Hindlimb muscle (tissue), 1 donor: ENCODE data around the gene OBSCN. TPM values are rescaled to one million over a fixed set of nuclear protein-coding genes. Genes with fewer than 3 reads are reported as not detected.

ENCODE experiments used
- DNase-seq: peaks from one replicate; pipeline ENCODE4 v3.0.0-alpha.2; 2013
- polyA plus RNA-seq: library from polyadenylated mRNA; unstranded; fragments of 120-200 nt; gene quantifications from one replicate; pipeline ENCODE4 v1.2.1, GENCODE V29; 2013; ENCODE audit not compliant: insufficient read length

Gene OBSCN, protein sequence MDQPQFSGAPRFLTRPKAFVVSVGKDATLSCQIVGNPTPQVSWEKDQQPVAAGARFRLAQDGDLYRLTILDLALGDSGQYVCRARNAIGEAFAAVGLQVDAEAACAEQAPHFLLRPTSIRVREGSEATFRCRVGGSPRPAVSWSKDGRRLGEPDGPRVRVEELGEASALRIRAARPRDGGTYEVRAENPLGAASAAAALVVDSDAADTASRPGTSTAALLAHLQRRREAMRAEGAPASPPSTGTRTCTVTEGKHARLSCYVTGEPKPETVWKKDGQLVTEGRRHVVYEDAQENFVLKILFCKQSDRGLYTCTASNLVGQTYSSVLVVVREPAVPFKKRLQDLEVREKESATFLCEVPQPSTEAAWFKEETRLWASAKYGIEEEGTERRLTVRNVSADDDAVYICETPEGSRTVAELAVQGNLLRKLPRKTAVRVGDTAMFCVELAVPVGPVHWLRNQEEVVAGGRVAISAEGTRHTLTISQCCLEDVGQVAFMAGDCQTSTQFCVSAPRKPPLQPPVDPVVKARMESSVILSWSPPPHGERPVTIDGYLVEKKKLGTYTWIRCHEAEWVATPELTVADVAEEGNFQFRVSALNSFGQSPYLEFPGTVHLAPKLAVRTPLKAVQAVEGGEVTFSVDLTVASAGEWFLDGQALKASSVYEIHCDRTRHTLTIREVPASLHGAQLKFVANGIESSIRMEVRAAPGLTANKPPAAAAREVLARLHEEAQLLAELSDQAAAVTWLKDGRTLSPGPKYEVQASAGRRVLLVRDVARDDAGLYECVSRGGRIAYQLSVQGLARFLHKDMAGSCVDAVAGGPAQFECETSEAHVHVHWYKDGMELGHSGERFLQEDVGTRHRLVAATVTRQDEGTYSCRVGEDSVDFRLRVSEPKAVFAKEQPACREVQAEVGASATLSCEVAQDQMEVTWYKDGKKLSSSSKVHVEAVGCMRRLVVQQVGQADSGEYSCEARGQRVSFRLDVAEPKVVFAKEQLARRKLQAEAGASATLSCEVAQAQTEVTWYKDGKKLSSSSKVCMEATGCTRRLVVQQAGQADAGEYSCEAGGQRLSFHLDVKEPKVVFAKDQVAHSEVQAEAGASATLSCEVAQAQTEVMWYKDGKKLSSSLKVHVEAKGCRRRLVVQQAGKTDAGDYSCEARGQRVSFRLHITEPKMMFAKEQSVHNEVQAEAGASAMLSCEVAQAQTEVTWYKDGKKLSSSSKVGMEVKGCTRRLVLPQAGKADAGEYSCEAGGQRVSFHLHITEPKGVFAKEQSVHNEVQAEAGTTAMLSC (N-terminal part only)
- polyA plus RNA-seq = 556 TPM

DNA sequence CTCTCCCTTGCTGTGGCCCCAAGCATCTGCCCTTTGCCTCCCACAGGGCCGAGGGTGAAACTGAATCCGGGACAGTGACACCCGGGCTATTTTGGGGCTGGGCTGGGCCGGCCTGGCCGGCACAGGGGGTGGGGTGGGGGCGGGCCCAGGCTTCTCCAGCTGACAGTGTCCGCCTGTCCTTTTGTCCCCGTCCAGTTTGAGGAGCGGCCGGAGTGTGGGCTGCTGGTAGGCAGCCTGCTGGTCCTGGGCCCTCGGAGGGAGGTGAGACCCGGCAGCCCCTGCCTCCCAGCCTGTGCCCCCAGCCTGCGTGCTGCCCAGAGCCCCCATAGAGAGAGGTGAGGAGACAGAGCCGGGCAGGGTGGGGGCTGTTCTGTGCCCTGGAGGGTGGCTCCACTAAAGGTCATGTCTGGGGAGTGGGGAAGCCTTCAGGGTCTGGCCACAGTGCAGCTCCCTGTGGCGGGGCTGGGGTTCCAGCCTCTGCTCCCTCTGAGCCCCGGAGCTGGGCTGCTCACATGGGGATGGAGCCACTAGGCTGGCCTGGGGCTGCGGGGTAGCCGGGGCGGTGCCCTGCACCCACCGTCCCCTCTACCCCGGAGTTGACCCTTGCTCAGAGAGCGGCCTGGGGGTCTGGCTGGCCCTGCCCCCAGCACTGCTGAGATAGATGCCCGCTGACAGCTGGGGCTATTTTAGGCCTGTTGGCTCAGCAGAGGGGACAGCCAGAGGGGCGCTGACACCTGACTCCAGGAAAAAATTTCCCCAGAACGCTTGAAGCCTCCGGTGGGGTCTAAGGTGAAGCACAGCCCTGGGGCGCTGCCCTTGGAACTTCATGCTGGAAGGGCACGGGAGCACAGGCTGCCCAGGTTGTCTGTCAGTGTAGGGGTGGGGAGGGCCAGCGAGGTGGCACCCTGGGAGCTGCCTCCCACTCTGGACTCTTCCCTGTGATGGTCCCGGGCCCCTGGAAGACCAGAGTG, at the start of gene OBSCN:
Gene OBSCN, plus strand, starts transcription at position 194 of the 971 bp plus-strand sequence. CDS start 3,740 bp downstream, outside the sequence.
- no peak for DNase-seq

DNA sequence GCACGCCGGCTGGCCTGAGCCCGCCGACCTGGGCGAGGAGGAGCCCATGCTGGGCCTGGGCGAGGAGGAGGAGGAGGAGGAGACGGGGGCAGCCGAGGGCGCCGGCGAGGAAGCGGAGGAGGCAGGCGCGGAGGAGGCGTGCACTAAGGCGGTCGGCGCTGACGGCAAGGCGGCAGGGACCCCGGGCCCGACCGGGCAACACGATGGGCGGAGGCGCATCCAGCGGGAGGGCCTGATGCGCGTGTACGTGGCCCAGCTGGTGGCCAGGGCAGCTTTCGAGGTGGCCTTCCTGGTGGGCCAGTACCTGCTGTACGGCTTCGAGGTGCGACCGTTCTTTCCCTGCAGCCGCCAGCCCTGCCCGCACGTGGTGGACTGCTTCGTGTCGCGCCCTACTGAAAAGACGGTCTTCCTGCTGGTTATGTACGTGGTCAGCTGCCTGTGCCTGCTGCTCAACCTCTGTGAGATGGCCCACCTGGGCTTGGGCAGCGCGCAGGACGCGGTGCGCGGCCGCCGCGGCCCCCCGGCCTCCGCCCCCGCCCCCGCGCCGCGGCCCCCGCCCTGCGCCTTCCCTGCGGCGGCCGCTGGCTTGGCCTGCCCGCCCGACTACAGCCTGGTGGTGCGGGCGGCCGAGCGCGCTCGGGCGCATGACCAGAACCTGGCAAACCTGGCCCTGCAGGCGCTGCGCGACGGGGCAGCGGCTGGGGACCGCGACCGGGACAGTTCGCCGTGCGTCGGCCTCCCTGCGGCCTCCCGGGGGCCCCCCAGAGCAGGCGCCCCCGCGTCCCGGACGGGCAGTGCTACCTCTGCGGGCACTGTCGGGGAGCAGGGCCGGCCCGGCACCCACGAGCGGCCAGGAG, 49.5 kb upstream of the OBSCN start:
- no peak for DNase-seq

GRCh38 chr1:228159008-228159665, 48.7 kb upstream of the OBSCN start:
- DNase-seq = no peak

DNA sequence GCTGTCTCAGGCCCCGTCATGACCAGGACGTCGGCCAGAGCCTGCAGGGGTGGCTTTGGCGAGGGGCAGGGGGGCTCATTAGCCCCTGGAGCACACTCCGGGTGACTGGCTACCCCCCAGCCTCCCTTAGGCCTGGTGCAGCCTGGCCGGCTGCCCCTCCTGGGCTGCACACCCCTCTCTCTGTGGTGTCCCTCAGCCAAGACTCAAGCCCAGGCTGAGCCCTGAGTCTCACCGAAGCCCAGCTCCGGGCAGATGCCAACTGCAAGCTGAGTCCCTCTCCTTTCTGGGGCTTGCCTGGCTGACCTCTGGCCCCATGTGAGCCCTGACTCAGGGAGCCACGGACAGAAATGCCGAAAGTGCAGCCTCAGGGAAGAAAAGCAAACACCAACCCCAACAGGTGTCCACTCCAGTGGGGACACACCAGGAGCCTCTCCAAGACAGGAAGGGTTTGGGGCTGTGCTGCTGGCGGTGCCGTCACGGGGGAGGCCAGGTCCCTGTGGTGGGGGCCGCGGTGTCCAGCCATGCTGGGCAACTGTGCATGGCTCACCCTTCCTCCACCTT, 47.6 kb upstream of the OBSCN start:
- no peak for DNase-seq

GRCh38 chr1:228161362-228161761, 46.5 kb upstream of the OBSCN start:
- DNase-seq = no peak

DNA sequence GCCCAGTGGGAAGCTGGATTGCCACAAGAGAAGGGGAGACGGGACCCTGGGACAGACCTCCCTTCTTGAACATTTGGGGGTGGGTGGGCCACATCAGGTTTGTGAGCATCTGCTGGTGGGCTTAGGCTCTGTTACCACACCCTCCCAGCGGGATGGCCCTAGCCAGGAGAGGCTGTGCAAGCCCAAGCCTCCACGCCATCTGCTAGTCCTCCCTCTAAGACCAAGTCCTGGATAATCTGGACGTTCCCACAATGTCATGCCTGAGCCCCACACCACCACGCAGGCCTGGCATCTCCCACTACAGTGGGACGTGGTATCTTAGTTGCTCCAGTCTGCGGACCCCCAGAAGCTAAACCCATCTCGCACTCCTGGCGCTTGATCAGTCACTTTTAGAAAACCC, 46.0 kb upstream of the OBSCN start:
- no peak for DNase-seq

- DNase-seq = no peak
These were observed 45.4 kb upstream of the OBSCN start for GRCh38 chr1:228162286-228163006.

DNA sequence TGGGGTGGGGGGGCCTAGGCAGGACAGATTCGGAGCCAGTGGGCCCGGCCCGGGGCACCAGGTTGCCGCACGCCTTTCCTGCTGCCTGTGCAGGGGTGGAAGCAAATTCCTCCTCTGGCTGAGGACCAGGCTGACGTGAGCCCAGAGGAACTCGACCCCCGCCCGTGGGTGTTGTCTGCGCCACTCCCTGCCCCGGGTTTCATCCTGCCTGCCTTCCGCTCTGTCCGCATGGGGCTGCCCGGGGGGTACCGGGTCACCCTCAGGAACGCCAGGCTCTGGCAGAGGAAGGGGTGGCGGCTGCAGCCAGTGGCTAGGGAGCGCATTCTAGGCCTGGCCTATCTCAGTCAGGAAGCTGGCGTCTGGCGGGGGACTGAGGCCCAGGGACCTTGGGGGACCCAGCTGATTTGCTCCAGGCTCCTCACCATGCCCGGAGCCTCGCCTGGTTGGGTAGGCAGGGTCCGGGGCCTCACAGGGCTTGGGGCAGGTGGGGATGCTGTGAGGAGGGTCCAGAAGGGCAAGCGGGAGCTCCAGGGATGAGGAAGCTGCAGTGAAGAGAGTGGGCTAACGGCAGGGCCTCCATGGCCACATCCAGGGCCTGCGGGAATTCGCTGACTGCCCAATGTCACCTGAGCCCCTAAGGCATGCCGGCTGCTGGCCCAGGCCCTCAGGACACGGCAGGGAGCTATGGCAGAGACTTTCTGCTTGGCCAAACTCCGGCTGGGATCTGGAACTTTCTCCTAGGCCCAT, 44.7 kb upstream of the OBSCN start:
- DNase-seq = no peak

DNA sequence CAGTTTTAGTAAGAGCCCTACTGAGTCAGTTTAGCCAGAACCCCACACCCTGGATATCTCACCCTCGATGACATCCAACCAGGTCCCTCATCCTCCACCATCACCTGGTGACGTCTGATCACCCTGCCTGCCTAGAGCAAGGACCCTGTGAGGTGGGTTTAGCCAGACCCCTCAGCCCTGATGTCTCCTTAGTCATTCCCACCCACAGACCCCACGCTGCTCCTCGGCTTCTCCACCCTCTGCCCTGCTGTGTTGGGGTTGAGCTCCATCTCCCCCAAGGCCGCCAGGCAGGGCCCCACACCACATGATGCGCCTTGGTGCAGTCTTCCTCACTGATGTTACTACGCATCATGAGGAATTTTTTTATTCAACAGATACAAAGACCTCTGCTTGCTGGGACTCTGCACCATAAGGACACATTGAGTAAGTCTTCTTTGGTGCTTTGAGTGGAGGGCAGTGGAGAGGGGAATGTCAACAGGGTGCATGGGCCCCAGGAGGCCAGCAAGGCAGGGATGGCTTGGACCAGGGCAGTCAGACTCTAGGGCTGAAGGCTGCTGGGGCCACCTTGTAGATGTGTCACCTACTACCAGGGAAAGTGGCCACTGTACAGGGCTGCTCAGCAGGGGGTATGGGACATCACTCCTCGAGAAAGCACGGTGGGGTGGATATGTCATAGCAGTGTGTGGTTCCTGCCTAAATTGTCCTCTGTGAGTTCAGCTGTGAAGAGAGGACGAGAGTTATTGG, 43.9 kb upstream of the OBSCN start:
- no peak for DNase-seq

DNA sequence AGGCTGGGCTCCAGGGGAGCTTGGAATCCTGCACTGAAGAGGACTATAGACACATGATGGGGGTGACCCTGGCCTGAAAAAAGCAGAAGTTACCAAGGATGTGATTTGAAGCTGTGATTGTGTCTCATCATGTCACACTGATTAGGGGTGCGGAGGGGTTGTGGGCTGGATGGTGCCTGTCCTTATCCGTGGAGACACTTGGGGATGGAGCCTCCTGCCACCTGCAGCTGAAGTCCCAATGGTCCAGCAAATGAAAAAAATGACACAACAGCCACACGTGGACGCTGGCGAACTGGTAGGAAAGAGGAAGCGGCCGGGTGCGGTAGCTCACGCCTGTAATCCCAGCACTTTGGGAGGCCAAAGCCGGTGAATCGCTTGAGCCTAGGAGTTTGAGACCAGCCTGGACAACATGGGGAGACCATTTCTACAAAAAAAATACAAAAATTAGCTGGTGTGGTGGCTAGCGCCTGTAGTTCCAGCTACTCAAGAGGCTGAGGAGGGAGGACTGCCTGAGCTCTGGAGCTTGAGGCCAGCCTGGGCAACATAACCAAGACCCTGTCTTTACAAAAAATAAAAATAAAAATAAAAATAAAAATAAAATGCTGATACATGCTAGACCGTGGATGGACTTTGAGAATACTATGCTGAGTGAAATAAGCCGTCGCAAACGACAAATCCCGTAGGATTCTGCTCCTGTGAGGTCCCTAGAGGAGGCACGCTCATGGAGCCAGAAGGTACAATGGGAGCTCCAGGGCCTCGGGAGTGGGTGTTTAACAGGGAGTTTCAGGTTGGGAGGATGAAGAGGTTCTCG, 43.1 kb upstream of the OBSCN start:
- no peak for DNase-seq

DNA sequence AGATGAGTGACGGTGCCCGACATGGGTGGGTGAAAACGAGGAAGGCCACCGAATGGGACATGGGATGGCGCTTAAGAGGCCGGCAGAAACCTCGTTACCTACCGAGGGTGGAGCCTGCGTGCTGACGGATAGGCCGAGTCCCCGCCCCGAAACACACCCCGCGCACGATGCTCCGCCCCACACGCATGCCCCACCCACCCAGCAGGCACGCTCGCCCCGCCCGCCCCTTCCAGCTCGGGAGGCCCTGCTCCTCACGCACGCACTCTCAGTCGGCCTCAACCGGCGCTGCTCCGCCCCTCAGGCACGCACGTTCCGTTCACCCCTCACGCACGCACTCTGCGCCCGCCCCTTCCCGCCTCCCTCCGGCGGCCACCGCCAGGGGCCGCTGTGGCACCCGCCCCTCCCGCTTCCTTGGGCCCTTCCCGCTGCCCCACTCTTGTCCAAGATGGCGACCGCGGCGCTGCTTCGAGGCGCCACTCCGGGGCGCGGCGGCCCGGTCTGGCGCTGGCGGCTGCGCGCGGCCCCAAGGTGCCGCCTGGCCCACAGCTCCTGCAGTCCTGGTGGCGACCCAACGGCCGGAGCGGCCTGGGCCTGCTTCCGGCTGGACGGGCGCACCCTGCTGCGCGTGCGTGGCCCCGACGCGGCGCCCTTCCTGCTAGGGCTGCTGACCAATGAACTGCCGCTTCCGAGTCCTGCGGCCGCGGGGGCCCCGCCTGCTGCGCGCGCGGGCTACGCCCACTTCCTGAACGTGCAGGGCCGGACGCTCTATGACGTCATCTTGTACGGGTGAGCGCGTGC, 42.3 kb upstream of the OBSCN start, which contains the start of gene IBA57:
Gene IBA57, plus strand, starts transcription at position 433 of the 798 bp plus-strand sequence. Its CDS starts 13 bp downstream, at position 446.
- DNase-seq = peak; percentile 99

DNA sequence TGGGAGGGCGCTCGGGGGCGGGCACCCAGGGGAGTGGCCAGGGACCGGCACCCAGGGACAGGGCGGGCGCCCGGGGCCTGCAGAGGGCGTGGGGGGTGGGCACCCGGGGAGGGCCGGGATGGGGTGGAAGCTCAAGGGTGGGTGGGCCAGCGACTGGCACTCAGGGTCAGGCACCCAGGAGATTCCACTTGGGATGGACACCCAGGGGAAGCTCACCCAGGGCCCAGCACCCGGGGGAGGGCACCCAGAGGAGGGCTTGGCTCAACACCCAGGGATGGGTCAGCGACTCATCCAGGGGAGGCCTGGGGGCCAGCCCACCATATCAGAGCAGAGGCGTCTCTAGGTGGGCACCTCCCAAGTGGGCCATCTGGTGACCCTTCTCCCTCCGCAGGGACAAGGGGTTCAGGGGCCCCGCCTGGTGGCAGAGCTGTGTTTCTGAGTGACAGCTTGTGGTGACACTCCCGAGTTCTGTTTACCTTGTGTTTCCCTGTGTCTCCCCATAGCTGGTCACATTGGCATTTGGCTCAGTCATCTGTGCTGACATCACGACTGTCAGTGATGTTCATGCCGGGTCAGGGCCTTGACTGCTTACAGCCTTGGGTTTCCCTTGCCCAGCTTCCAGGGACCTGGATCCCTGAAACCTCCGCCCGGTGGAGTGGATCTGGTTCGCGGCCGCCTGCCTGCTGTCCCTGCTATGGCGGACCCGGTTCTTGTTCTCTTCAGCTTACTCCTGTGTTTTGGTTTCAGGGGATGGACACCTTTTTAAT, 41.5 kb upstream of the OBSCN start:
- peak; percentile 62 for DNase-seq

GRCh38 chr1:228168563-228169270, 39.1 kb upstream of the OBSCN start:
- no peak for DNase-seq

GRCh38 chr1:228169345-228169744, 38.5 kb upstream of the OBSCN start:
- DNase-seq = no peak
